Mesendoderm (in vitro differentiated cells): ENCODE results near the gene COA4.

Experiments
- DNase-seq: peaks from one replicate; pipeline ENCODE4 v3.0.0; 2013
- H2AK5ac ChIP-seq: 2 replicates; pipeline ENCODE4 v1.6.1; 2013; ENCODE audit warnings: low read length, inconsistent platforms
- H2BK120ac ChIP-seq: 2 replicates; pipeline ENCODE4 v1.6.1; 2013; ENCODE audit warnings: low read depth, mild to moderate bottlenecking, low read length, moderate library complexity, mixed read lengths
- H2BK15ac ChIP-seq: replicated peaks from 2 replicates; pipeline ENCODE4 v1.6.1; 2013; ENCODE audit warnings: low read depth, mild to moderate bottlenecking, moderate library complexity
- H2BK5ac ChIP-seq: 2 replicates; pipeline ENCODE4 v1.6.1; 2013; ENCODE audit warnings: low read length, inconsistent platforms
- H3K18ac ChIP-seq: 2 replicates; pipeline ENCODE4 v1.6.1; 2013; ENCODE audit warnings: mild to moderate bottlenecking, low read length, mixed read lengths
- H3K23ac ChIP-seq: one replicate; pipeline ENCODE4 v1.6.1; 2013; ENCODE audit warnings: low read length
- H3K27ac ChIP-seq: 2 replicates; pipeline ENCODE4 v1.5.1; 2013; ENCODE audit warnings: low read depth, mild to moderate bottlenecking, inconsistent platforms, low read length, moderate library complexity
- H3K27me3 ChIP-seq: 2 replicates; pipeline ENCODE4 v1.6.1; 2013; ENCODE audit warnings: low read length, control low read depth, mild to moderate bottlenecking, inconsistent platforms; ENCODE audit not compliant: insufficient read depth, poor library complexity
- H3K36me3 ChIP-seq: 2 replicates; pipeline ENCODE4 v1.6.1; 2013; ENCODE audit warnings: low read length, inconsistent platforms; ENCODE audit not compliant: control insufficient read depth, insufficient read depth
- H3K4ac ChIP-seq: one replicate; pipeline ENCODE4 v1.6.1; 2013; ENCODE audit warnings: low read depth, mild to moderate bottlenecking, low read length, moderate library complexity
- H3K4me1 ChIP-seq: 2 replicates; pipeline ENCODE4 v1.6.1; 2013; ENCODE audit warnings: low read depth, low read length, inconsistent platforms; ENCODE audit not compliant: control insufficient read depth
- H3K4me2 ChIP-seq: 2 replicates; pipeline ENCODE4 v1.6.1; 2013; ENCODE audit warnings: low read length
- H3K4me3 ChIP-seq: 2 replicates; pipeline ENCODE4 v1.5.1; 2013; ENCODE audit warnings: mild to moderate bottlenecking, low read length
- H3K56ac ChIP-seq: one replicate; pipeline ENCODE4 v1.6.1; 2013; ENCODE audit warnings: low read length
- H3K79me1 ChIP-seq: 2 replicates; pipeline ENCODE4 v1.6.1; 2013; ENCODE audit warnings: low read length, inconsistent platforms
- H3K79me2 ChIP-seq: 2 replicates; pipeline ENCODE4 v1.6.1; 2013; ENCODE audit warnings: mild to moderate bottlenecking, low read length; ENCODE audit not compliant: control insufficient read depth, insufficient read depth
- H3K9ac ChIP-seq: 2 replicates; pipeline ENCODE4 v1.6.1; 2013; ENCODE audit warnings: low read length, inconsistent platforms
- H4K5ac ChIP-seq: one replicate; pipeline ENCODE4 v1.6.1; 2013; ENCODE audit warnings: low read length
- H4K8ac ChIP-seq: one replicate; pipeline ENCODE4 v1.6.1; 2013; ENCODE audit warnings: low read depth, mild to moderate bottlenecking, control low read depth, low read length, moderate library complexity
- WGBS: extraction: QIAGEN DNeasy Blood & Tissue Kit; methylation state at CpG from one replicate; pipeline ENCODE4 v1.1.7; 2013; ENCODE audit warnings: low lambda C conversion rate, missing lambda C conversion rate; ENCODE audit not compliant: insufficient coverage; ENCODE audit errors: extremely low coverage; 5-methylcytosine and 5-hydroxymethylcytosine counted together

Gene COA4

GRCh38 chr11:73866095-73866579 is 10.5 kb downstream of the COA4 start:
- WGBS: no CpG with 5 or more reads among the region's 5 CpGs
- Histone ChIP-seq H2BK15ac (no peak overlapping the region), H2BK120ac (no peak overlapping the region), H2AK5ac (no peak overlapping the region), H3K9ac (no peak overlapping the region), H2BK5ac (no peak overlapping the region), H3K27me3 (no peaks in the 10 kb centered on the region), H3K79me2 (no peaks in the 10 kb centered on the region), H3K4me3 (no peak overlapping the region), H3K4me1 (no peaks in the 10 kb centered on the region), H3K56ac (no peak overlapping the region), H3K18ac (no peak overlapping the region), H3K79me1 (no peaks in the 10 kb centered on the region), H3K27ac (no peak overlapping the region), H4K8ac (no peak overlapping the region), H3K4ac (no peak overlapping the region), H3K23ac (no peak overlapping the region), H3K36me3 (peaks cover 1% of the 10 kb centered on the region), H4K5ac (no peak overlapping the region), H3K4me2 (no peak overlapping the region)
- no peak for DNase-seq

GRCh38 chr11:73862986-73863385 is 13.7 kb downstream of the COA4 start:
- no peak for DNase-seq
- Histone ChIP-seq H3K79me2 (no peaks in the 10 kb centered on the region), H3K27ac (no peak overlapping the region), H3K18ac (no peak overlapping the region), H3K23ac (no peak overlapping the region), H3K56ac (no peak overlapping the region), H3K4me2 (no peak overlapping the region), H3K4me1 (no peaks in the 10 kb centered on the region), H2BK120ac (no peak overlapping the region), H3K4ac (no peak overlapping the region), H3K9ac (no peak overlapping the region), H2BK15ac (no peak overlapping the region), H4K5ac (no peak overlapping the region), H3K4me3 (no peak overlapping the region), H2BK5ac (no peak overlapping the region), H2AK5ac (no peak overlapping the region), H4K8ac (no peak overlapping the region), H3K36me3 (no peaks in the 10 kb centered on the region), H3K79me1 (no peaks in the 10 kb centered on the region), H3K27me3 (no peaks in the 10 kb centered on the region)
- WGBS: no CpG with 5 or more reads among the region's 4 CpGs

GRCh38 chr11:73860202-73860601 is 16.4 kb downstream of the COA4 start:
- Histone ChIP-seq H3K4me3 (no peak overlapping the region), H4K8ac (no peak overlapping the region), H3K18ac (no peak overlapping the region), H3K23ac (no peak overlapping the region), H3K4me1 (no peaks in the 10 kb centered on the region), H3K4me2 (no peak overlapping the region), H2BK5ac (no peak overlapping the region), H3K79me1 (no peaks in the 10 kb centered on the region), H3K4ac (no peak overlapping the region), H3K36me3 (no peaks in the 10 kb centered on the region), H2BK15ac (no peak overlapping the region), H3K27ac (no peak overlapping the region), H4K5ac (no peak overlapping the region), H2AK5ac (no peak overlapping the region), H3K56ac (no peak overlapping the region), H3K79me2 (no peaks in the 10 kb centered on the region), H2BK120ac (no peak overlapping the region), H3K9ac (no peak overlapping the region), H3K27me3 (no peaks in the 10 kb centered on the region)
- no CpG with 5 or more reads among the region's 2 CpGs for WGBS
- DNase-seq: no peak

DNA sequence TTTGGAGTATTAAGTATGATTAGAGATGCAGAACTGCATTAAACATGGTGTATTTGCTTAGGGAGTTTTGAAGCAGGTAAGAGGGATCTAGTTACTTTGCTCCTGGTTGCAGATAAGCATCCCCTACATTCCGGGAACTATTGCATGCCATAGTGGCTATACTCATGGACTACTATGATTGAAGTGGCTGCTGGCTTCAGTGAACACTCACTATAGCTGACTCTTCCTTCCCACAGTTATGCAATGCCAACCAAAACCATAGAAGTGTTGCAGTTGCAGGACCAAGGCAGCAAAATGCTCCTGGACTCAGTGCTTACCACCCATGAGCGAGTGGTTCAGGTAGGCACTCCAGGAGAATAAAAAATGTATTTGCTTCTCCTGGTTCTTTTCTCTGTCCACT is 17.0 kb downstream of the COA4 start:
- no CpG with 5 or more reads among the region's 2 CpGs for WGBS

GRCh38 chr11:73856031-73856567 is 20.5 kb downstream of the COA4 start:
- H3K27me3 ChIP-seq: no peaks in the 10 kb centered on the region
- WGBS: no CpG with 5 or more reads among the region's 1 CpG
- no peak overlapping the region for H4K8ac ChIP-seq
- no peak overlapping the region for H3K27ac ChIP-seq
- H3K9ac ChIP-seq: no peak overlapping the region
- no peaks in the 10 kb centered on the region for H3K79me1 ChIP-seq
- DNase-seq: no peak
- H3K36me3 ChIP-seq: no peaks in the 10 kb centered on the region
- H3K4me2 ChIP-seq: no peak overlapping the region
- H3K79me2 ChIP-seq: no peaks in the 10 kb centered on the region
- H2BK120ac ChIP-seq: no peak overlapping the region
- no peaks in the 10 kb centered on the region for H3K4me1 ChIP-seq
- H2BK15ac ChIP-seq: no peak overlapping the region
- no peak overlapping the region for H2BK5ac ChIP-seq
- no peak overlapping the region for H3K4ac ChIP-seq
- H3K4me3 ChIP-seq: no peak overlapping the region
- H3K56ac ChIP-seq: no peak overlapping the region
- H3K23ac ChIP-seq: no peak overlapping the region
- no peak overlapping the region for H4K5ac ChIP-seq
- no peak overlapping the region for H2AK5ac ChIP-seq
- no peak overlapping the region for H3K18ac ChIP-seq

More for the DNA sequence above, 17.0 kb downstream of the COA4 start:
- no peak overlapping the region for H4K5ac ChIP-seq
- no peak overlapping the region for H2BK5ac ChIP-seq
- H2BK120ac ChIP-seq: no peak overlapping the region
- no peaks in the 10 kb centered on the region for H3K79me2 ChIP-seq
- DNase-seq: no peak
- H3K56ac ChIP-seq: no peak overlapping the region
- no peaks in the 10 kb centered on the region for H3K36me3 ChIP-seq
- H3K18ac ChIP-seq: no peak overlapping the region
- H3K4me3 ChIP-seq: no peak overlapping the region
- no peaks in the 10 kb centered on the region for H3K79me1 ChIP-seq
- no peak overlapping the region for H4K8ac ChIP-seq
- H3K27me3 ChIP-seq: no peaks in the 10 kb centered on the region
- no peaks in the 10 kb centered on the region for H3K4me1 ChIP-seq
- no peak overlapping the region for H2AK5ac ChIP-seq
- H3K4me2 ChIP-seq: no peak overlapping the region
- H2BK15ac ChIP-seq: no peak overlapping the region
- H3K9ac ChIP-seq: no peak overlapping the region
- H3K27ac ChIP-seq: no peak overlapping the region
- H3K4ac ChIP-seq: no peak overlapping the region
- H3K23ac ChIP-seq: no peak overlapping the region

GRCh38 chr11:73854680-73855079 is 22.0 kb downstream of the COA4 start:
- WGBS: no CpG with 5 or more reads among the region's 1 CpG
- Histone ChIP-seq H3K23ac (no peak overlapping the region), H3K4me2 (no peak overlapping the region), H3K27me3 (no peaks in the 10 kb centered on the region), H3K4ac (no peak overlapping the region), H3K18ac (no peak overlapping the region), H3K9ac (no peak overlapping the region), H2BK5ac (no peak overlapping the region), H2BK15ac (no peak overlapping the region), H3K79me1 (no peaks in the 10 kb centered on the region), H4K5ac (no peak overlapping the region), H3K56ac (no peak overlapping the region), H3K79me2 (no peaks in the 10 kb centered on the region), H2BK120ac (no peak overlapping the region), H3K4me1 (no peaks in the 10 kb centered on the region), H4K8ac (no peak overlapping the region), H2AK5ac (no peak overlapping the region), H3K36me3 (no peaks in the 10 kb centered on the region), H3K4me3 (no peak overlapping the region), H3K27ac (no peak overlapping the region)
- no peak for DNase-seq
